Measurements from ENCODE around the gene N4BP2. TPM values are rescaled to one million over a fixed set of nuclear protein-coding genes. Genes with fewer than 3 reads are reported as not detected.

N4BP2 gene
- total and polyA plus RNA-seq, 10 donors: 1.3 to 18.7 (median 12.3) TPM

- H3K27ac ChIP-seq: no peak overlapping the region
- DNase-seq: no peak
- no peak overlapping the region for H3K4me3 ChIP-seq
- no peak for TF ChIP-seq POLR2AphosphoS5 (IDR thresholded peaks at IDR 0.05)
- TF ChIP-seq POLR2A (IDR thresholded peaks at IDR 0.05): no peak
- TF ChIP-seq CTCF (IDR thresholded peaks at IDR 0.05 in 8 of 11, conservative IDR thresholded peaks at IDR 0.05 in 3 of 11): no peak
- no peaks in the 10 kb centered on the region for H3K4me1 ChIP-seq
- H3K9me3 ChIP-seq: no peaks in the 10 kb centered on the region
- 80 to 94% (median 89%) methylated on average over 5 to 22 of the region's 22 CpGs for WGBS, 5 donors
- H3K27me3 ChIP-seq (replicated peaks in 1 of 7): no peaks in the 10 kb centered on the region
- intact Hi-C loops (cut with DNase I; ENCODE audit: low total_unique reads): no loop called here
- no peaks in the 10 kb centered on the region for H3K36me3 ChIP-seq
These were observed 23.9 kb upstream of the N4BP2 start for GRCh38 chr4:40032785-40033184.

GRCh38 chr4:40033613-40034012, 23.0 kb upstream of the N4BP2 start:
- WGBS, 5 donors: 50 to 75% (median 71%) methylated on average over 2 of the region's 2 CpGs
- Histone ChIP-seq H3K27ac (no peak overlapping the region), H3K36me3 (no peaks in the 10 kb centered on the region), H3K27me3 (replicated peaks in 1 of 7) (no peaks in the 10 kb centered on the region), H3K9me3 (no peaks in the 10 kb centered on the region), H3K4me3 (no peak overlapping the region), H3K4me1 (no peaks in the 10 kb centered on the region)
- TF ChIP-seq POLR2A (IDR thresholded peaks at IDR 0.05): no peak
- TF ChIP-seq CTCF (IDR thresholded peaks at IDR 0.05 in 8 of 11, conservative IDR thresholded peaks at IDR 0.05 in 3 of 11): no peak
- TF ChIP-seq POLR2AphosphoS5 (IDR thresholded peaks at IDR 0.05): no peak
- DNase-seq: no peak
- intact Hi-C loops (cut with DNase I; ENCODE audit: low total_unique reads): no loop called here

GRCh38 chr4:40038977-40039376, 17.7 kb upstream of the N4BP2 start:
- H3K4me3 ChIP-seq: no peak overlapping the region
- intact Hi-C loops (cut with DNase I; ENCODE audit: low total_unique reads): no loop called here
- no peak for DNase-seq
- no peaks in the 10 kb centered on the region for H3K4me1 ChIP-seq
- no peak overlapping the region for H3K27ac ChIP-seq
- 94 to 98% (median 95%) methylated on average over 7 of the region's 7 CpGs for WGBS, 5 donors
- no peaks in the 10 kb centered on the region for H3K36me3 ChIP-seq
- no peaks in the 10 kb centered on the region for H3K27me3 ChIP-seq (replicated peaks in 1 of 7)
- TF ChIP-seq CTCF (IDR thresholded peaks at IDR 0.05 in 8 of 11, conservative IDR thresholded peaks at IDR 0.05 in 3 of 11): no peak
- no peak for TF ChIP-seq POLR2A (IDR thresholded peaks at IDR 0.05)
- no peak for TF ChIP-seq POLR2AphosphoS5 (IDR thresholded peaks at IDR 0.05)
- no peaks in the 10 kb centered on the region for H3K9me3 ChIP-seq

GRCh38 chr4:40040908-40041307, 15.7 kb upstream of the N4BP2 start:
- no peaks in the 10 kb centered on the region for H3K9me3 ChIP-seq
- intact Hi-C loops (cut with DNase I; ENCODE audit: low total_unique reads): no loop called here
- WGBS, 5 donors: 92 to 95% (median 93%) methylated on average over 4 of the region's 4 CpGs

More at GRCh38 chr4:40040908-40041307, 15.7 kb upstream of the N4BP2 start:
- Histone ChIP-seq H3K4me1 (no peaks in the 10 kb centered on the region), H3K27me3 (replicated peaks in 1 of 7) (no peaks in the 10 kb centered on the region), H3K36me3 (no peaks in the 10 kb centered on the region), H3K27ac (no peak overlapping the region), H3K4me3 (no peak overlapping the region)
- TF ChIP-seq POLR2AphosphoS5 (IDR thresholded peaks at IDR 0.05) (no peak), CTCF (IDR thresholded peaks at IDR 0.05 in 8 of 11, conservative IDR thresholded peaks at IDR 0.05 in 3 of 11) (no peak), POLR2A (IDR thresholded peaks at IDR 0.05) (no peak)
- DNase-seq: no peak
